ENCODE measurements around the gene SYCN.
"Not testable (repeated sequence)": the region's sequence is repeated elsewhere in the genome, so short reads cannot be mapped to it uniquely, and the experiment has no call there.

Gene SYCN

DNA sequence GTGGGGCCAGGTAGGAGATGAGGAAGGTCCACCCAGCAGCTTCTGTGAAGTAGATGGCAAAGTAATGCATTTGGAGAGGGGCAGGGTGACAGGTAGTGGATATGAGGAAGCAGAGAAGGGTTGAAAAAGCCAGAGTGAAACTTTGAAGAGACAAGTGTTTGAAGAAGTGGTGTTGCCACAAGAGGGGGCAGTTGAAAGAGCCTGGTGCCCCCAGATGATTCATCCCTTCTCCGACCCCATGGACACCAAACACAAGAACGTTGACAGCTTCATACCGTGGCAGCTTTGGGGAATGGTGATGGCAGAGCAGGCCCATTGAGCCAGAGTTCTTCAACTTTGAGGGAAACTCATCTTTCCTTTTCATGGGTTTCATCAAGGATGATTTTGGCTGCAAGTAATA, 20.8 kb upstream of the SYCN start:
- DNase-seq (ENCODE audit: low spot score) (no peak), FAIRE-seq (no peak)

DNA sequence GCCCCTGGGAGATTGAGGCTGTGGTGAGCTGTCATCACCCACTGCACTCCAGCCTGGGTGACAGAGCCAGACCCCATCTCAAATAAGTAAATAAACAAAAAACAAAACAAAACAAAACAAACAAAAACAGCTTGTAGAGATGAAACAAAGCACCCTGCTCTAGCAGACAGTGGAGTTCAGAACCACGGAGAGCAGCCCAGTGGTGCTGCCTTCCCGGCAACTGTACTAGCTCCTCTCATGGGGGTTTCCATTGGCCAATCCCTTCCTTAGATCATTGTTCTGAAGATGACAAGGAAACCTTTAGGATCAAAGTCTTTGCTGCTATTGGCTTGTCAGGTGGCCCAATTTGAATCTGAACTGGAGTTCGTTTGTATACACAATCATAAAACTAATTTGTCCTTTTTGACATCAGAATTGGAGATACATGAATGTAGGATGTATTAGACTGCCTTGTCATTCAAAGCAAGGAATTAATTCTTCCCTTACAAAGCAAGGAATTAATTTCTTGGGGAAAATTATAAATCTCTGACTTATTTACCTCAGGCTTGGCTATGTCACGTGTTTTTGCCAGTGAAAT, 19.7 kb upstream of the SYCN start:
- DNase-seq (ENCODE audit: low spot score) (no peak), FAIRE-seq (no peak)

DNA sequence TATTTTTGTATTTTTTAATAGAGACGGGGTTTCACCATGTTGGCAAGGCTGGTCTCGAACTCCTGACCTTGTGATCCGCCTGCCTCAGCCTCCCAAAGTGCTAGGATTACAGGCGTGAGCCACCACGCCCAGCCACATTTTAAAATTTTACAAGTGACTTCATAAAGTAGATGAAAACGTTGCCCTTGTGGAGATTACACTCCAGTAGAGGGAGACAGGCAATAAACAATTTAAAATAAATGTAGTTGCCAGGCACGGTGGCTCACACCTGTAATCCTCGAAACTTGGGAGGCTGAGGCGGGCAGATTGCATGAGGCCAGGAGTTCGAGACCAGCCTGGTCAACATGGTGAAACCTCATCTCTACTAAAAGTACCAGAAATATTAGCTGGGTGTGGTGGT, 15.0 kb upstream of the SYCN start:
- not testable (repeated sequence) for DNase-seq (ENCODE audit: low spot score); FAIRE-seq

DNA sequence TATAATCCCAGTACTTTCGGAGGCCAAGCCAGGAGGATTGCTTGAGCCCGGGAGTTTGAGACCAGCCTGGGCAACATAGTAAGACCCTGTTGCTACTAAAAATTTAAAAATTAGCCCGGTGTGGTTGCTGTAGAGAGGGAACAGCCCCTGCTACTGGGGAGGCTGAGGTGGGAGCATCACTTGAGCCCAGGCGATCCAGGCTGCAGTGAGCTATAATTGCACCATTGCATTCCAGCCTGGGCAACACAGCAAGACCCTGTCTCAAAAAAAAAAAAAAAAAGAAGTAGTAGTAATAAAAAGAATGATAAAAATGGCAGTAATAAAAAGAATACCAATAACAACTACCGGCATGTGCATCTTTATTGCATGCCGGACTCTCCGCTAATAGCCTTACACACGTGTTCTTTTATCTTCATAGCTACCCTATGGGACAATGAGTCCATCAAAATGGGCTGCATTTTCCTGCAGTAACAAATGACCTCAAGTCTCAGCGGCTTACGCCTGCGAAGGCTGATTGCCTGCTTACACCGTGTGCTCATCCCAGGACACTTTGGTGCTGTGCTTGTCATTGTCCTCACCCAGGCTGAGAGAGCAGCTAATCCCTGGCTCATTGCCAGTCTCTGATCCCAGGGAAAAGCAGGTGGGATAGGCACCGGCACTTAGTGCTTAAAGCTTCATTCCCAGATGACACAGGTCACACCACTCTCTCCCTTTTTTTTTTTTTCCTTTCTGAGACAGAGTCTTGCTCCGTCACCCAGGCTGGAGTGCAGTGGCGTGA, 14.4 kb upstream of the SYCN start:
- FAIRE-seq = no peak
- DNase-seq (ENCODE audit: low spot score) = no peak

DNA sequence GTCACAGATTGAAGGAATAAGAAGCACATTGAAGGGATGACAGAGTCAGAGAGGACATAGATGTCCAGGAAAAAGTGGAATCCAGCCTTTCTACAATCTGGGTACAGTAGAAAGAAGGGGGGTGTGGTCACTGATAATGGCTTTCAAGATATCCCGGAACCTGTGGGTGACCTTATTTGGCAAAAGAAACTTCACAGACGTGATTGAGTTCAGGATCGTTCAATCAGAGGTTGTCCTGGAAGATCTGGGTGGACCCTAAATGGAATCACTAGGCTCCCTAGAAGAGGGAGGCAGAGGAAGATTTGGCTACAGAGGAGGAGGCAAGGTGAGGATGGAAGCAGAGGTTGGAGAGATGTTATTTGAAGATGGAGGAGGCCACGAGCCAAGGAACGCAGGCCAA, 13.0 kb upstream of the SYCN start:
- FAIRE-seq (no peak), DNase-seq (ENCODE audit: low spot score) (no peak)

DNA sequence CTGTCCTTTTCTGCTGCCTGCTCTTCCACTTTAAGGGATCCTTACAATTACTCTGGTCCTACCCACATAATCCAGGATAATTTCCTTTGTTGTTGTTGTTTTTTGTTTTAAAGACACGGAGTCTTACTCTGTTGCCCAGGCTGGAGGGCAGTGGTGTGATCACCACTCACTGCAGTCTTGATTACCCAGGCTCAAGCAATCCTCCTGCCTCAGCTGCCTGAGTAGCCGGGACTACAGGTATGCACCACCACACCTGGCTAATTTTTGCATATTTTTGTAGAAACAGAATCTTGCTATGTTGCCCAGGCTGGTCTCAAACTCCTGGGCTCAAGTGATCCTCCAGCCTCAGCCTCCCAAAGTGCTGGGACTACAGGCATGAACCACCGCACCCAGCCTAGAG, 11.3 kb upstream of the SYCN start:
- FAIRE-seq; DNase-seq (ENCODE audit: low spot score): not testable (repeated sequence)

DNA sequence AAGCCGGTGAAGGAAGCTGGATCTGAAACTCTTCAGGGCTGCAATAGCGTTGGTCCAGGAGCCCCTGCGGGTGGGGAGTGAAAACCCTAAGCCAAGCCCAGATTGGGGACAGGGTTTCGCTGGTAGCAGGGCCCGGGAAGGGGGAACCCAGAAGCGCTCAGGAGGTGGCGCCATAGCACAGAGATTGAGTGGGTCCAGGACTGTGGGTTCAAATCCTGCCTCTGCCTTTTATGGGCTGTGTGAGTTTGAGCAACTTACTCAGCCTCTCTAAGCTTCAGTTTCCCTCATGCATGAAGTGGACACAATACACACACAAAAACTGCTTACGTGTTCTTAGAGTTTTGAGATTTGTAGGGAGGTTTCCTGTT, 8.3 kb upstream of the SYCN start:
- no peak for DNase-seq (ENCODE audit: low spot score)
- FAIRE-seq = no peak

DNA sequence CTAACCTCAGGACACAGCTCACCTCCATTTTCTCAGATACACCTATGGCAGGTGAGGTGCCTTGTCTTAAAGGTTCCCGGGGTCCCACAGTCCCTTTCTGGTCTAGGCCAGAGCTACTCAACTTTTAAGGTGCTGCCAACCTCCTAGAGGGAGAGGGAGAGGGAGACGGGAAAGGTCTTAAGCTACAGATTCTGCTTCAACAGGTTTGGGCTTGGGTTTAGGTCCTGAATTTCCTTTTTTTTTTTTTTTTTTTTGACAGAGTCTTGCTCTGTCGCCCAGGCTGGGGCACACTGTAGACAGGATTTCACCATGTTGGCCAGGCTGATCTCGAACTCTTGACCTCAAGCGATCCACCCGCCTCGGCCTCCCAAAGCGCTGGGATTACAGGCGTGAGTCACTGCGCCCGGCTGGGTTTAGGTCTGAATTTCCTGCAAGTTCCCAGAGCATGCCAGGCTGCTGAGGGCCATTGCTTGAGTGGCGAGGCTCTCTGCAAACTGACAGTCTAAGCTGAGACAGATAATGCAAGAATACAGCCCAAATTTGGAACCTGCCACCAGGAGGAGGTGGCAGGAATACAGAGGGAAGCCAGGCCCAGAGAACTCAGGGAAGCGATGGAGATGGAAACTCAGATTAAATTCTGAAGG, 7.8 kb upstream of the SYCN start:
- FAIRE-seq (no peak), DNase-seq (ENCODE audit: low spot score) (no peak)

DNA sequence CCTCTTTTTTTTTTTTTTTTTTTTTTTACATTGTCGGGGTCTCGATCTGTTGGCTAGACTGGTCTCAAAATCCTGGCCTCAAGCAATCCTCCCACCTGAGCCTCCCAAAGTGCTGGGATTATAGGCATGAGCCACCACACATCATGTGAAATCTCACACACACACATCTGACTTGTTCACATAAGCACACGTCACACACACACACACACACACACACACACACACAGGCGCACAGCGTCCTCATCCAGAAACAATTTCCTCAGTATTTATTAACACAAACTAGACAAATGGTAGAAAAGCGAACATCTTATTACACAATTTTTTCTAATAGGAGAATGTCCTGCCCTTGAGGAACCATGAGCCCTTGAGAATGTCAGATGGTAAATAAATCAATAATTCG, 5.1 kb upstream of the SYCN start:
- no peak for DNase-seq (ENCODE audit: low spot score)
- no peak for FAIRE-seq

DNA sequence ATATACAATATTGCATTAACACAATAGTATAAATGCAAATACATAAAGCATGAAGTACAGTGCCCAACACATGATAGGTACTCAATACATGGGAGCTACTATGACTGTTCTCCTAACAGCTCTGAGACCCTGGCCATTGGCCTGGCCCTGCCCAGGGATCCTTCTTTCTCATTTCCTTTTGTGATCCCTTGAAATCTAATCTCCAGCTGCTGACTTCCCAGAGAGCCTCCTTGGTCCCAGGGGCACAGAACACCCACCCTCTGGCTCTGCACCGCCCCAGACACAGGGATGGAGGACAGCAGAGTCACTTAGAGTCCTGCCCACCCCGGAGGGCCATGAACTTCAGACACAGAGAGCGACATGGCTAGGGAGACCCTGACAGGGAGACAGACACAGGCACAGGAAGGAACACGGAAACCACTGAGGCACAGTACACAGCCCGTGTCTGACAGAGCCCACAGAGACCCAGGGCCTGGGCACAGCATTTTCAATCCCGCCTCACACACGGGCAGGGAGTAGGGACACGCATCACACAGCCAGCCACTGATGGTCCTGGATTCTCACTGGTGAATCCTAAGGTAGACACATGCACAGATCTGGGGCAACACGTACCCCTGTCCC, 4.2 kb upstream of the SYCN start:
- no peak for FAIRE-seq
- DNase-seq (ENCODE audit: low spot score) = no peak

DNA sequence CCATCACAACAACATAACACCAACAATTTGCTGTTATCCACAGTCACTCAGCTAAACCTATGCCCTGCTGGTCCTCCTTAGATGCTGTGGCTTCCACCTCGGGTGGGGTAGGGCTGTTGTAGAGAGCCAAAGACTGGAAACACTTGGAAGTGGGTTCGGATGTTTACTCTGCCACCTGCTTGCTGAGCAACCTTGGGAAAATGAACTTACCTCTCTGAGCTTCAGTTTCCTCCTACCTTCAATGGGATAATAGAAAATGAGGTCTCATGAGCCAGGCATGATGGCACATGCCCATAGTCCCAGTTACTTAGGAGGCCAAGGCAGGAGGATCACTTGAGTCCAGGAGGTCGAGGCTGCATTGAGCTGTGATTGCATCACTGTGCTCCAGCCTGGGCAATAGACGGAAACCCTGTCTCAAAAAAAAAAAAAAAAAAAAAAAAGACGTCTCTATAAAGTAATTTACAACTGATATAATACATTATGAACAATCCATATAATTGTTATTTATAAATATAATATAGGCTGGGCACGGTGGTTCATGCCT, 3.3 kb upstream of the SYCN start:
- FAIRE-seq (no peak), DNase-seq (ENCODE audit: low spot score) (no peak)

DNA sequence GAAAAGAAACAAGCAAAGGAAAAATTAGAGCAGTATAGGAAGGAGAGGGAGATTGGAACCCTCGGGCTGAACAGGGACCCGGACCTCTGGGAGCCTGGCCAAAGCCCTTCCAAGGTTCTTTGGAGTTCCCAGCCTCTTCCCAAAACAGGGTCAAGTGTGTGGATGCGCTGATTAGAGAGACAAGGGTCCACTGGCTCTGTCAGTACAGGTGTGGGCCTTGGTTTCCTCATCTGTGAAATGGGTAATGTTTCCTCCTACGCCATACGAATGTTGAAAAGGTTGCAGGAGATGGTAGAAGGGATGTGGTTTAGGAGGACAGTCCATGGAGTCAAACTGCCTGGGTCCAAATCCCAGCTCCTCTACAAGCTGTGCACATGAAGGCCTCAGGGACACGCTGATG, 2.1 kb upstream of the SYCN start:
- FAIRE-seq (no peak), DNase-seq (ENCODE audit: low spot score) (no peak)

DNA sequence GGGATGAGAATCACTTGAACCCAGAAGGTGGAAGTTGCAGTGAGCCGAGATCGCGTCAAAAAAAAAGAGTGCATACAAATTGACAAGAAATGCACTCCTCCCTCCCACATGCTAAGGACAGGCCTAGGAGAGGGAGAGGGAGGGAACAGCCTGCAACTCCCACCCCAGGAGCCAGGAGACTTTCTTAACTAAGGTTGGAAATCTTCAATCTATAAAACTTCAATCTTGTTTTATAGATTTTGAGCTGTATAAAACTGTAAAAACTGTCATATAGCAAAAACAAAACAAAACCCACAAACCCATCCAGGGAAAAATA, 1.3 kb upstream of the SYCN start:
- no peak for DNase-seq (ENCODE audit: low spot score)
- FAIRE-seq = no peak

DNA sequence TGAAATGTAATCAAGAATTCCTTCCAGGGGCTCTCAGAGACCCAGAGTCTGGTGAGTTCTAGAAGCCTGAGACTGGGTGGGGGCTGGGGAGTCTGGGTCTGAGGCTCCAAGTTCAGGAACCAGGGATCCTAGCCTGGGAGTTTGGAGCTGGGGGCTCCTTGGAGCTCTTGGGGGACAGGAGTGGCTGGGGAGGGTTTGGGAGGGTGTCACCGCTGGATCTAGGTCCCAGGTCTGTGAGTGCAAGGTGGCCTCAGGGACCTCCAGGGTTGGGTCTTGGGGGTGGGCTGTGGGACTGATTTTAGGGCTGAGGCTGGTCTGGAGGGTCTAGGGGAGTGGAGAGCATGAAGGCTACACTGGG, 1.1 kb downstream of the SYCN start:
- FAIRE-seq (no peak), DNase-seq (ENCODE audit: low spot score) (no peak)

DNA sequence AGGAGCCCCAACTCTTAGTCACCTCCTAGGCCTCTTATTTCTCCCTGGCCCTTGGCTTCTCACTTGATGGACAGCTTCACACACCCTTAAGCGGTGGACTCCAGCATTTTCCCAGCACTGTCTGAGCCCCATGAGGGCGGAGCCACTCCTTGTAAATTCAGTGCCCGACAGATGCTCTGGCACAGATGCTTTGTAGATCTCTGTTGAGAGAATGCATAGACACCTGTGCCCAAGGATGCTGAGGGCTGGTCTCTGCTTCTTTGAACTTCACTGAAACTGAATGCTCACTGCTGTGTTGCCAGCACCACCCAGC, 3.3 kb downstream of the SYCN start:
- no peak for DNase-seq (ENCODE audit: low spot score)

DNA sequence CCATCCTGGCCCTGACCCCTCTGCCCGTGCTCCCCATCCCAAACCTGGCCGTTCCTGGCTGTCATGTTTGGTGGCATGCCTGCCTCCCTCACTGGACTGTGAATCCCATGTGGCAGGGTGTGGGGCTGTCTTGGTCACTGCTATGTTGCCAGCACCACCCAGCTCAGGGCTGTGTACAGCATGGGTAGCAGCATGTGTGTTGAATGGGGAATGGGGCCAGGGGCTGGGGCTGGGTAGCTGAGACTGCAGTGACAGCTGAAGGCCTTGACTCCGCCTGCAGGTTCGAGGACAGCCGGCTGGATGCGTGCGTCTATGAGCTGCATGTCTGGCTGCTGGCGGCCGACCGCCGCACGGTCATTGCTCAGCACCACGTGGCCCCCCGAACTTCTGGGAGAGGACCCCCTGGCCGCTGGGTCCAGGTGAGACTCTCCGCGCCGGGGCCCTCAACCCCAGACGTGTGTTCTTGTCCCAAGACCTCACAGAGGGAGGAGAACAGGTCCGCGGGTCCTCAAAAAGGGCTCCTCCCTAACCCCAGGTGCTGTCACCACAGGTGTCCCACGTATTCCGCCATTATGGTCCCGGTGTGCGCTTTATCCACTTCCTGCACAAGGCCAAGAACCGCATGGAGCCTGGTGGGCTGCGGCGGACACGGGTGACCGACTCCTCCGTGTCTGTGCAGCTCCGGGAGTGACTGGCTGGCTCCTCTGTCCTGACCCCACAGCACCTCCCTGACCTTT, 3.8 kb downstream of the SYCN start:
- FAIRE-seq = no peak
- DNase-seq (ENCODE audit: low spot score) = no peak

More for the DNA sequence above, 3.3 kb downstream of the SYCN start:
- FAIRE-seq = no peak

DNA sequence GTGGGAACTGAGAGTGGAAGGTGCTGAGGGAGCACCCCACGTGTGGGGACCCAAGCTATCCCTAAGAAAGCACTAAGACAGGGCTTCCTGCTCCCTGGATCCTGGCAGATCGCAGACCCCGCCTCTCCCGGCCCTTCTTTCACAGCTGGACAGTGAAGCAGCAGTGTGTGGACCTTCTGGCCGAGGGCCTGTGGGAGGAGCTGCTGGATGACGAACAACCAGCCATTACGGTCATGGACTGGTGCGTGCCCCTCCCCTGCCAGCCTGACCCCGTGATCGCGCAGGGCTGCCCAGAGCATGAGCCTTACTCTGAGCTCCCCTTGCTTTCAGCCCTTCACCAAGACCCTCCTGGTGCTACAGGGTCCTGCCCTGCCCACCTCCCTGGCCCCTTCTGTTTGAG, 5.0 kb downstream of the SYCN start:
- FAIRE-seq (no peak), DNase-seq (ENCODE audit: low spot score) (peak; percentile 55)

DNA sequence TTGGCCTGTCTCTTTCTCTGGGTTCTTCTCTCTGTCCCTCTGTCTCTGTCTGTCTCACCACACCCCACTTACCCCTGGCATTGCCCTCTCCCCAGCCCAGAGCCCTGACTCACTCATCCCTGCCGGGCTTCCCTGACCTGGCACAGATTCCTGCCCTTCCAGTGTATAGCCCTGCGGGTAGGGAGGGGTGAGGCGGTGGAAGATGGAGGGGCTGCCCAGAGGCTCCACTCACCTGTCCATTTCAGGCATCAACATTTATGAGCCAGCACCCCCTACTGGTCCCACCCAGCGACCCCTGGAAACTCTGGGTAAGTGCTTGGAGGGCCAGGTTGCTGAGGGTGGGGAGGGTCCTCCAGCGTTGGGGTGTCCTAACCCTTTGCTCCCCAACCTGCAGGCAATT, 6.3 kb downstream of the SYCN start:
- DNase-seq (ENCODE audit: low spot score) = no peak
- no peak for FAIRE-seq

DNA sequence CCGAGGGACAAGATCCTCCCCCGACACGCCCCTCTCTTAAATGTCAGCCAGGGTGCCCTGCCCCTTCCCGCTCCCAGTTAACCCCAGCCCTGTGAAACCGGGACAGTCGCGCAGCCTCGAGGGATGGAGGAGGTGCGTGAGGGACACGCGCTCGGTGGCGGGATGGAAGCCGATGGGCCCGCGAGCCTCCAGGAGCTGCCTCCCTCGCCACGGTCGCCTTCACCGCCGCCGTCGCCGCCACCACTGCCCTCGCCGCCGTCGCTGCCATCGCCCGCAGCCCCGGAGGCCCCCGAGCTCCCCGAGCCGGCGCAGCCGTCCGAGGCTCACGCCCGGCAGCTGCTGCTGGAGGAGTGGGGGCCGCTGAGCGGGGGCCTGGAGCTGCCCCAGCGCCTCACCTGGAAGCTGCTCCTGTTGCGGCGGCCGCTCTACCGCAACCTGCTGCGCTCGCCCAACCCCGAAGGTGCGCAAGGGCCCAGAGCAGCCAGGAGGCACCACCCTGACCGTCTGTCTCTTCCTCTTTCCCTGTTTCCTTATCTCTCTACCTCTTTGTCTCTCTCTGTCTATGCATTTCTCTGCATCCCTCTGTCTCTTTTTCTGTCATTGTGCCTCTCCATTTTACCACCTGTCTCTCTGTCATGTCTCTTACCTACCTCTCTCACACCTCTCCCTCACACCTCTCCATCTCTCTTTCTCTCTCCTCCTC, 7.1 kb downstream of the SYCN start, which contains the start of gene NCCRP1:
Gene NCCRP1, plus strand, starts transcription at position 105 of the 703 bp plus-strand sequence. Its CDS starts 19 bp downstream, at position 124.
- DNase-seq (ENCODE audit: low spot score) (no peak), FAIRE-seq (no peak)

DNA sequence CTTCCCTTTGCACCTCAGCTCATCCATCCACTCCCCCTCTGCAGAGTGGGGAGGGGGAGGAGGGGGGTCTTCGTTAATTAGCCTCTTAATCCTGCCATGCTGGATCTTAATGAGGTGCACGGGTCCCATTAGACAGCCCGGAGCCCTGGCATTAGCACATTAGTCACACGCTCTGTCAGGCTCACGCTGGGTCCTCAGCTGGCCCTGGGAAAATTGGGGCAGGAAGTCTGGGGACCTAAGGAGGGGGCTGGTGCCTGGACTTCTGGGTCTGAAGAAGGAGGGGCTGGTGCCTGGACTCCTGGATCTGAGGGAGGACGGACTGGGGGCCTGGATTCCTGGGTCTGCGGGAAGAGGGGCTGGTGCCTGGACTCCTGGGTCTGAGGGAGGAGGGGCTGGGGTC, 7.7 kb downstream of the SYCN start:
- DNase-seq (ENCODE audit: low spot score) (no peak), FAIRE-seq (no peak)

DNA sequence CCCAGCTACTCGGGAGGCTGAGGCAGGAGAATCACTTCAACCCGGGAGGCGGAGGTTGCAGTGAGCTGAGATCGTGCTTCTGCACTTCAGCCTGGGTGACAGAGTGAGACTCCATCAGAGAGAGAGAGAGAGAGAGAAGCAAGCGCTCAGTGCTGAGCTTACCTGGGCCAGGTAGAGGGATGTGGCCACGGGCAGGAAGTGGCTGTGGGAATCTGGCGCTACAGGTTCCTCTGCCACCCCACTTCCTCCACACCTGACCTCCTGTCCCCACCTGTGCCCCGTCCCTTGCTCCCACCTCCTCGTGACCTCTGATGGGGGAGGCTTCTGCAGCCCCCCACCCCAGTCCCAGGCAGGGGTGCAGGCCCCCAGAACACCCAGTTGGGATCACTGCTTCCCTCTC, 8.3 kb downstream of the SYCN start:
- DNase-seq (ENCODE audit: low spot score) (no peak), FAIRE-seq (no peak)
